HL-60 (cell line): ENCODE measurements around the gene SVOP.

Source experiments
- DNase-seq, 2 experiments: peaks; one replicate each; pipeline ENCODE4 v3.0.0-alpha.2; 2010 to 2020; ENCODE audit warnings: low read depth in 1 of 2, low spot score in 1 of 2
- H3K27ac ChIP-seq: fragments of 250-450 bp; sonication (Bioruptor Pico); replicated peaks from 2 replicates; pipeline ENCODE4 v1.5.1; 2020; ENCODE audit warnings: mild to moderate bottlenecking, moderate library complexity
- H3K27me3 ChIP-seq: fragments of 250-450 bp; sonication (Bioruptor Pico); 2 replicates; pipeline ENCODE4 v1.5.1; 2021; ENCODE audit warnings: mild to moderate bottlenecking, moderate library complexity; ENCODE audit not compliant: insufficient read depth, poor library complexity, severe bottlenecking
- H3K4me3 ChIP-seq: replicated peaks from 2 replicates; pipeline ENCODE4 v1.5.1; 2011; ENCODE audit warnings: mild to moderate bottlenecking, control low read depth, low read length; ENCODE audit not compliant: insufficient read depth
- CTCF ChIP-seq: IDR thresholded peaks from one replicate; pipeline ENCODE4 v1.5.1; 2011; ENCODE audit warnings: low read length, control low read depth, inconsistent platforms; ENCODE audit not compliant: insufficient read depth
- GABPA ChIP-seq: IDR thresholded peaks from 2 replicates; pipeline ENCODE4 v1.6.1; 2012; ENCODE audit warnings: low read depth
- POLR2AphosphoS5 ChIP-seq: IDR thresholded peaks from 2 replicates; pipeline ENCODE4 v1.6.1; 2012; ENCODE audit warnings: low read depth
- SPI1 ChIP-seq: IDR thresholded peaks from 2 replicates; pipeline ENCODE4 v1.6.1; 2012; ENCODE audit warnings: low read depth, mild to moderate bottlenecking, borderline replicate concordance
- TF ChIP-seq, protein P1 (sequence below): IDR thresholded peaks from 2 replicates; pipeline ENCODE4 v1.6.1; 2012; ENCODE audit warnings: low read depth; ENCODE audit not compliant: insufficient replicate concordance

SVOP gene

DNA sequence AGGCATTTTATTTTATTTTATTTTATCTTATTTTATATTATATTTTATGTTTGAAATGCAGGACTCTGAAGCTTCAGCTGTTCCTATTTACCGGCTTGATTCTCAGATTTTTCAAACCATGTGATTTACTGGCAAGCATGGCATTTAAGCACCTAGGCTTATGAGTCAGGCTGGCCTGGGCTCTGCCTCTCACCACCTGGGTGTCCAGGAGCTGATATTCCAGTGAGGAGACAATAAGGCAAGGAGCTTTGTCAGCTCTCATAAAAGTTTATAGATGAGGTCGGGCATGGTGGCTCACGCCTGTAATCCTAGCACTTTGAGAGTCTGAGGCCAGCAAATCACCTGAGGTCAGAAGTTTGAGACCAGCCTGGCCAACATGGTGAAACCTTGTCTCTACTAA is 138.9 kb downstream of the SVOP start:
- Histone ChIP-seq H3K27me3 (no peaks in the 10 kb centered on the region), H3K4me3 (no peak overlapping the region), H3K27ac (no peak overlapping the region)
- no peak for TF ChIP-seq GABPA
- TF ChIP-seq, protein P1, sequence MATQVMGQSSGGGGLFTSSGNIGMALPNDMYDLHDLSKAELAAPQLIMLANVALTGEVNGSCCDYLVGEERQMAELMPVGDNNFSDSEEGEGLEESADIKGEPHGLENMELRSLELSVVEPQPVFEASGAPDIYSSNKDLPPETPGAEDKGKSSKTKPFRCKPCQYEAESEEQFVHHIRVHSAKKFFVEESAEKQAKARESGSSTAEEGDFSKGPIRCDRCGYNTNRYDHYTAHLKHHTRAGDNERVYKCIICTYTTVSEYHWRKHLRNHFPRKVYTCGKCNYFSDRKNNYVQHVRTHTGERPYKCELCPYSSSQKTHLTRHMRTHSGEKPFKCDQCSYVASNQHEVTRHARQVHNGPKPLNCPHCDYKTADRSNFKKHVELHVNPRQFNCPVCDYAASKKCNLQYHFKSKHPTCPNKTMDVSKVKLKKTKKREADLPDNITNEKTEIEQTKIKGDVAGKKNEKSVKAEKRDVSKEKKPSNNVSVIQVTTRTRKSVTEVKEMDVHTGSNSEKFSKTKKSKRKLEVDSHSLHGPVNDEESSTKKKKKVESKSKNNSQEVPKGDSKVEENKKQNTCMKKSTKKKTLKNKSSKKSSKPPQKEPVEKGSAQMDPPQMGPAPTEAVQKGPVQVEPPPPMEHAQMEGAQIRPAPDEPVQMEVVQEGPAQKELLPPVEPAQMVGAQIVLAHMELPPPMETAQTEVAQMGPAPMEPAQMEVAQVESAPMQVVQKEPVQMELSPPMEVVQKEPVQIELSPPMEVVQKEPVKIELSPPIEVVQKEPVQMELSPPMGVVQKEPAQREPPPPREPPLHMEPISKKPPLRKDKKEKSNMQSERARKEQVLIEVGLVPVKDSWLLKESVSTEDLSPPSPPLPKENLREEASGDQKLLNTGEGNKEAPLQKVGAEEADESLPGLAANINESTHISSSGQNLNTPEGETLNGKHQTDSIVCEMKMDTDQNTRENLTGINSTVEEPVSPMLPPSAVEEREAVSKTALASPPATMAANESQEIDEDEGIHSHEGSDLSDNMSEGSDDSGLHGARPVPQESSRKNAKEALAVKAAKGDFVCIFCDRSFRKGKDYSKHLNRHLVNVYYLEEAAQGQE = no peak
- TF ChIP-seq CTCF = no peak
- no peak for TF ChIP-seq SPI1
- TF ChIP-seq POLR2AphosphoS5 = no peak
- DNase-seq = no peak

DNA sequence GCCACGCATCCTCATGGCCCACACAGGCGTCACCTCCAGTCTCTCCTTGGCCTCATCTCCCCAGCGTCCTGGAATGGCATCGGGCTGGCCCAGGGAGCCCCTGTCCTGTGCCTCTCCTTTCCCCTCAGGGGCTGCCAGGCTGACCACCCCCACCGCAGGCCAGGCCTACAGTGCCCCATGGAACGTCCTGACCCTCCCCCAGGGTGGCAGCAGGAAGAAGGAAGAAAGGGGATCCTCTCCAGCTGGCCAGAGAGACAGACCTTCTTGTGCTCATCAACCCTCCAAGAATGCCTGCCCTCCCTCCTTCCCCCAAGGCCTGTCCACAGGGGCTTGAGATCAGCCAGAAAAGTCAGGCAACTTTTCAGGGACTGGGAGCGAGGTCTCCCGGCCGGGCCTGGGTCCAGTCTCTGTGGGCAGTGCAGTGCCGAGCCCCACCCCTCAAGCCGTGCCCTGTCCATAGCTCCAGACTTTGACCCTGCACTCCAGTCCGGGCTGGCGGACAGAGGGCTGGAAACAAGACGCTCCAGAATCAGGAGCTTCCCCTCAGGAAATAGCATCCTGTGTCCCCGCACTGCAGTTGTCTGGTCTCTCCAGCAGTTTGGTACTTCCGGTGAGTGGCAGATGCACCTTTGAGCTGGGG is 141.1 kb downstream of the SVOP start, which contains the start of gene DAO:
Gene DAO, plus strand, starts transcription at position 478 of the 640 bp plus-strand sequence. CDS start 4,915 bp downstream, outside the sequence.
- TF ChIP-seq POLR2AphosphoS5 (no peak), CTCF (no peak), GABPA (no peak), SPI1 (no peak)
- TF ChIP-seq, protein P1 = no peak
- DNase-seq = no peak
- H3K4me3 ChIP-seq = no peak within 1 kb of the TSS
- no peaks in the 10 kb centered on the region for H3K27me3 ChIP-seq
- no peak within 1 kb of the TSS for H3K27ac ChIP-seq

DNA sequence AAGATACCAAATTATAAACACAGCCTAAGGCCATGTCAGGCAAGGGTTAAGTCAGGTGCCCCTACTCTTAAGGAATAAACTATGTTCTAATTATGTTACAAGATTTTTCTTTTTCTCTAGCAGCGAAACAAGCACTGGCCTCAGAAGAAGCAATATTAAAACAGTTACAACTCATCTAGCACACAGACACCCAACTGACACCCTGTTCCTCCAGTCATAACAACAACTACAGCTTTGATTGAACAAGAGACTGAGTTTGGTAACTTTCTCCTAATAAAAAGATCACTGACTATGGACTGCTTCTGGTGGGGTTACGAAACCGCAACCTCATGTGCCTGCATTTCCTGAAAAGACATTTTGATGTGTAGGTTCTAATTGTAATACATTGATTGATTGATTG is 144.3 kb downstream of the SVOP start:
- TF ChIP-seq SPI1 (no peak), POLR2AphosphoS5 (no peak), GABPA (no peak), CTCF (no peak)
- TF ChIP-seq, protein P1 = no peak
- Histone ChIP-seq H3K4me3 (no peak overlapping the region), H3K27ac (no peak overlapping the region), H3K27me3 (no peaks in the 10 kb centered on the region)
- DNase-seq = no peak
